Neural cell (in vitro differentiated cells): ENCODE measurements around the gene CFAP100. TPM values are rescaled to one million over a fixed set of nuclear protein-coding genes. Genes with fewer than 3 reads are reported as not detected.

Experiments used
- H2AFZ ChIP-seq: fragments of 200-600, 300-800 bp; sonication (generic), shearing (Covaris generic); 2 replicates; pipeline ENCODE4 v1.6.0; 2014; ENCODE audit warnings: low read depth, mild to moderate bottlenecking, antibody characterized with exemption, low read length, moderate library complexity
- H3F3A ChIP-seq: fragments of 200-600 bp; shearing (Covaris generic); 2 replicates; pipeline ENCODE4 v1.6.1; 2016; ENCODE audit warnings: mild to moderate bottlenecking, moderate library complexity, mixed read lengths, antibody characterized with exemption, low read length; ENCODE audit not compliant: insufficient read depth, poor library complexity, severe bottlenecking
- H3K27ac ChIP-seq: fragments of 200-600, 300-800 bp; sonication (generic), shearing (Covaris generic); 2 replicates; pipeline ENCODE4 v1.5.1; 2014; ENCODE audit warnings: mild to moderate bottlenecking, low read length, moderate library complexity
- H3K27me3 ChIP-seq: fragments of 300-800, 200-600 bp; sonication (generic), shearing (Covaris generic); 2 replicates; pipeline ENCODE4 v1.6.0; 2014; ENCODE audit warnings: mild to moderate bottlenecking, low read depth, low read length, moderate library complexity; ENCODE audit not compliant: insufficient read depth
- H3K36me3 ChIP-seq: fragments of 300-800, 200-600 bp; sonication (generic), shearing (Covaris generic); 2 replicates; pipeline ENCODE4 v1.5.1; 2014; ENCODE audit warnings: mild to moderate bottlenecking, antibody characterized with exemption, low read length, moderate library complexity; ENCODE audit not compliant: insufficient read depth
- H3K4me2 ChIP-seq: fragments of 300-800, 200-600 bp; sonication (generic), shearing (Covaris generic); 2 replicates; pipeline ENCODE4 v1.6.0; 2014; ENCODE audit warnings: mild to moderate bottlenecking, low read length
- H3K4me3 ChIP-seq: fragments of 300-800, 200-600 bp; sonication (generic), shearing (Covaris generic); 2 replicates; pipeline ENCODE4 v1.5.1; 2014; ENCODE audit warnings: mild to moderate bottlenecking, low read length, moderate library complexity
- H3K79me2 ChIP-seq: fragments of 200-600 bp; shearing (Covaris generic); replicated peaks from 2 replicates; pipeline ENCODE4 v1.6.0; 2014; ENCODE audit warnings: mild to moderate bottlenecking, low read length, moderate library complexity; ENCODE audit not compliant: insufficient read depth
- H3K9ac ChIP-seq: fragments of 300-800, 200-600 bp; sonication (generic), shearing (Covaris generic); 2 replicates; pipeline ENCODE4 v1.6.1; 2016; ENCODE audit warnings: mild to moderate bottlenecking, low read length, mixed read lengths
- H3K9me2 ChIP-seq: fragments of 200-600 bp; shearing (Covaris generic); 2 replicates; pipeline ENCODE4 v1.6.1; 2016; ENCODE audit warnings: mild to moderate bottlenecking, low read length, mixed read lengths; ENCODE audit not compliant: insufficient read depth
- H3K9me3 ChIP-seq: fragments of 200-600, 300-800 bp; sonication (generic), shearing (Covaris generic); 2 replicates; pipeline ENCODE4 v1.6.1; 2016; ENCODE audit warnings: mild to moderate bottlenecking, mixed run types, low read length, moderate library complexity, mixed read lengths
- H4K20me1 ChIP-seq: fragments of 200-600 bp; shearing (Covaris generic); 2 replicates; pipeline ENCODE4 v1.6.1; 2016; ENCODE audit warnings: mild to moderate bottlenecking, mixed run types; ENCODE audit not compliant: insufficient read depth
- CTCF ChIP-seq: fragments of 450-650 bp; IDR thresholded peaks from 2 replicates; pipeline ENCODE4 v1.5.1; 2014; ENCODE audit warnings: antibody characterized with exemption, mild to moderate bottlenecking, moderate library complexity; ENCODE audit not compliant: poor library complexity, severe bottlenecking
- EP300 ChIP-seq: fragments of 450-650 bp; conservative IDR thresholded peaks from 2 replicates; pipeline ENCODE4 v1.6.1; 2014; ENCODE audit warnings: antibody characterized with exemption, mild to moderate bottlenecking, moderate library complexity; ENCODE audit not compliant: poor library complexity, severe bottlenecking
- EZH2 ChIP-seq: fragments of 200-600, 300-800 bp; shearing (Covaris generic), sonication (generic); IDR thresholded peaks from 2 replicates; pipeline ENCODE4 v1.6.1; 2014; ENCODE audit warnings: antibody characterized with exemption, low read length, borderline replicate concordance, mild to moderate bottlenecking; ENCODE audit not compliant: insufficient read depth, poor library complexity, severe bottlenecking
- MXI1 ChIP-seq: fragments of 450-650 bp; conservative IDR thresholded peaks from 2 replicates; pipeline ENCODE4 v1.6.1; 2014; ENCODE audit warnings: antibody characterized with exemption, mild to moderate bottlenecking; ENCODE audit not compliant: poor library complexity, severe bottlenecking
- POLR2AphosphoS5 ChIP-seq: IDR thresholded peaks from 2 replicates; pipeline ENCODE4 v1.6.1; 2012
- RAD21 ChIP-seq: fragments of 450-650 bp; conservative IDR thresholded peaks from 2 replicates; pipeline ENCODE4 v1.6.1; 2014; ENCODE audit warnings: antibody characterized with exemption, mild to moderate bottlenecking, moderate library complexity
- SMC3 ChIP-seq: fragments of 450-650 bp; conservative IDR thresholded peaks from 2 replicates; pipeline ENCODE4 v1.6.1; 2014; ENCODE audit warnings: antibody characterized with exemption, mild to moderate bottlenecking, moderate library complexity; ENCODE audit not compliant: poor library complexity
- TAF1 ChIP-seq: IDR thresholded peaks from 2 replicates; pipeline ENCODE4 v1.6.1; 2012; ENCODE audit warnings: low read depth
- polyA plus RNA-seq: library from polyadenylated mRNA; depleted of rRNA; stranded (reverse); fragments of >200 nt; gene quantifications from 2 replicates; pipeline ENCODE4 v1.2.3, GENCODE V29; 2014
- TF ChIP-seq, protein P1 (sequence below): IDR thresholded peaks from 2 replicates; pipeline ENCODE4 v1.6.1; 2012; ENCODE audit warnings: borderline replicate concordance

Gene CFAP100
- polyA plus RNA-seq, 1 donor from 2014 or later: not detected

DNA sequence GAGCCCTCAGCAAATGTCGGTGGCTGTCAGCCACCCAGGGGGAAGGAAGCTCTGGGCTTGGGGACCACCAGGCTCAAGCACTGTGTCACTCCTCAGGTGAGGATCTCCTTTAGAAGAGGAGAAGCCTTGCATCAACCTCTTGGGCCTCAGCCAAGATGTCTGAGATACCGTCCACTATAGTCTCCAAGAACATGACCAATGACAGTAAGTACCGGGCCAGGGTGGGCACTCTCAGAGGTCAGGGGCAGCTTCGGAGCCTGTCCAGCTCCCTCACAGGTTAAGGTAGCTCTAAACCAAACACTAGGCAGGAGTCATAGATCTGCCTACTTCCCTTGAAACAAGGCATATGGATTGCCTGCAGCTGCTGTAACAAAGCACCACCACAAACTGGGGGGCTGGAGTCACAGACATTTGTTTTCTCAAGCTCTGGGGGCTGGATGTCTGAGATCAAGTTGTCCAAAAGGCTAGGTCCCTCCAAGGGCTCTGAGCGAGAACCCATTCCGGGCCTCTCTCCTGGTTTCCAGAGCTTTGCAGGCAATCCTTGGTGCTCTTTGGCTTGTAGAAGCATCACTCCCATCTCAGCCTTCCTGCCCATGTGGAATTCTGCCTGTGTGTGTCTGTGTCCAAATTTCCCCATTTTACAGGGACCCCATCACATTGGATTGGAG is 1.3 kb downstream of the CFAP100 start:
- no peaks in the 10 kb centered on the region for H4K20me1 ChIP-seq
- TF ChIP-seq, protein P1, sequence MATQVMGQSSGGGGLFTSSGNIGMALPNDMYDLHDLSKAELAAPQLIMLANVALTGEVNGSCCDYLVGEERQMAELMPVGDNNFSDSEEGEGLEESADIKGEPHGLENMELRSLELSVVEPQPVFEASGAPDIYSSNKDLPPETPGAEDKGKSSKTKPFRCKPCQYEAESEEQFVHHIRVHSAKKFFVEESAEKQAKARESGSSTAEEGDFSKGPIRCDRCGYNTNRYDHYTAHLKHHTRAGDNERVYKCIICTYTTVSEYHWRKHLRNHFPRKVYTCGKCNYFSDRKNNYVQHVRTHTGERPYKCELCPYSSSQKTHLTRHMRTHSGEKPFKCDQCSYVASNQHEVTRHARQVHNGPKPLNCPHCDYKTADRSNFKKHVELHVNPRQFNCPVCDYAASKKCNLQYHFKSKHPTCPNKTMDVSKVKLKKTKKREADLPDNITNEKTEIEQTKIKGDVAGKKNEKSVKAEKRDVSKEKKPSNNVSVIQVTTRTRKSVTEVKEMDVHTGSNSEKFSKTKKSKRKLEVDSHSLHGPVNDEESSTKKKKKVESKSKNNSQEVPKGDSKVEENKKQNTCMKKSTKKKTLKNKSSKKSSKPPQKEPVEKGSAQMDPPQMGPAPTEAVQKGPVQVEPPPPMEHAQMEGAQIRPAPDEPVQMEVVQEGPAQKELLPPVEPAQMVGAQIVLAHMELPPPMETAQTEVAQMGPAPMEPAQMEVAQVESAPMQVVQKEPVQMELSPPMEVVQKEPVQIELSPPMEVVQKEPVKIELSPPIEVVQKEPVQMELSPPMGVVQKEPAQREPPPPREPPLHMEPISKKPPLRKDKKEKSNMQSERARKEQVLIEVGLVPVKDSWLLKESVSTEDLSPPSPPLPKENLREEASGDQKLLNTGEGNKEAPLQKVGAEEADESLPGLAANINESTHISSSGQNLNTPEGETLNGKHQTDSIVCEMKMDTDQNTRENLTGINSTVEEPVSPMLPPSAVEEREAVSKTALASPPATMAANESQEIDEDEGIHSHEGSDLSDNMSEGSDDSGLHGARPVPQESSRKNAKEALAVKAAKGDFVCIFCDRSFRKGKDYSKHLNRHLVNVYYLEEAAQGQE: no peak
- no peak for TF ChIP-seq EP300
- H3K79me2 ChIP-seq: no peaks in the 10 kb centered on the region
- H3F3A ChIP-seq: no peaks in the 10 kb centered on the region
- H3K9ac ChIP-seq: no peak overlapping the region
- no peaks in the 10 kb centered on the region for H3K9me3 ChIP-seq
- H3K4me3 ChIP-seq: no peak overlapping the region
- H3K36me3 ChIP-seq: no peaks in the 10 kb centered on the region
- H3K4me2 ChIP-seq: no peak overlapping the region
- no peaks in the 10 kb centered on the region for H3K9me2 ChIP-seq
- no peak overlapping the region for H2AFZ ChIP-seq
- H3K27me3 ChIP-seq: no peaks in the 10 kb centered on the region
- H3K27ac ChIP-seq: no peak overlapping the region

DNA sequence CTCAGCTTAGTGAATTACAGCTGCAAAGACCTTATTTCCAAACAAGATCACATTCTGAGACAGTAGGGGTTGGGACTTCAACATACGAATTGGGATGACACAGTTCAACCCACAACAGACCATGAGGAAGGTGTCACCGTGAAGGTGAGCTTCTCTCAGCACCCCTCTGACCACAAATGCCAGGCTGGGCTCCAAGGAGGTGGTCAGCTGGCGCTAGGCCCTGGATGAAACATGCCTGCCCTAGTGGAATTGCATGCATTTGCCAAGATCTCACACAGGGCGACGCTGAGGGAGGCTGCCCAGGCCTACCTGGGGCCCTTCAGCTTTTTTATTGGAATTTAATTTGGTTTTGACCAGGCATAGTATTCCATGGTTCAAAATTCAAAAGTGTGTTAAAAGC is 1.8 kb downstream of the CFAP100 start:
- no peaks in the 10 kb centered on the region for H3K27me3 ChIP-seq

More for the DNA sequence above, 1.8 kb downstream of the CFAP100 start:
- no peak for TF ChIP-seq SMC3
- no peak for TF ChIP-seq CTCF
- no peak for TF ChIP-seq EZH2
- no peak for TF ChIP-seq POLR2AphosphoS5
- TF ChIP-seq TAF1: no peak
- TF ChIP-seq EP300: no peak
- TF ChIP-seq, protein P1: no peak
- TF ChIP-seq MXI1: no peak
- no peak for TF ChIP-seq RAD21
- no peak overlapping the region for H3K27ac ChIP-seq
- no peaks in the 10 kb centered on the region for H3K79me2 ChIP-seq
- no peaks in the 10 kb centered on the region for H3K36me3 ChIP-seq
- no peak overlapping the region for H3K4me3 ChIP-seq
- no peak overlapping the region for H3K4me2 ChIP-seq
- H4K20me1 ChIP-seq: no peaks in the 10 kb centered on the region
- H3F3A ChIP-seq: no peaks in the 10 kb centered on the region
- H3K9me3 ChIP-seq: no peaks in the 10 kb centered on the region
- H3K9me2 ChIP-seq: no peaks in the 10 kb centered on the region
- no peak overlapping the region for H3K9ac ChIP-seq
- no peak overlapping the region for H2AFZ ChIP-seq
